ENCODE measurements around the gene MRPL45. TPM values are rescaled to one million over a fixed set of nuclear protein-coding genes. Genes with fewer than 3 reads are reported as not detected.

MRPL45 gene
- total RNA-seq: 37.6 and 37.8 TPM in 2 replicates

DNA sequence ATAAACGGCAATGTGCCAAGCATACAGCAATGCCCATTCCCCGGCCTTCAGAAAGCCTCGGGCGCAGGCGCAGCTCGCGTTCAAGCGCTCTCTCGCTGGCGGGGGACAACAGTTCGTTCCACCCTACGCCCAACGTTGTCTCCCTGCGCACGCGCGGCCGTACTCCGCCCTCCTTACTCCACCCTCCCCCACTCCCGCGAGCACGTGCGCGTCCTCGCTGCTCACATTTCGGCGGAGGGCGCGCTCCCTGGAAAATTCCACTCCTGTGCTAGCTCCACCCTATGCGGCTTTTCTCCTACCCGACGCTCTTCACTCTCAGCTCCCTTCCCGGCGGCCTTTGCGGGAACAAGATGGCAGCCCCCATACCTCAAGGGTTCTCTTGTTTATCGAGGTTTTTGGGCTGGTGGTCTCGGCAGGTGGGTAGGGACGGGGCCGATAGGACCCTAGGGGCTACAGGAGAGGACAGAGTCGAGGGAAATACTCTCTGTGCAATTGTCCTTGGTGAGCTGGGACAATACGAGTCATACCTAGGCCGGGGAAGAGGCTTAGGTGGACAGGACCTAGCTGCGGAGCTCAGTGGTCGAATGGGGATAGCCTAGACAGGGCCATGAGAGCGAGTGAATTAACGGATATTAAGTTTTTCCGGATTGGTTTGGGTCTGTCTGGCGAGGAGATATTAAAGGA, at the start of gene MRPL45:
MRPL45 (plus strand) TSS at position 335 of the 684 bp plus-strand sequence; CDS start at position 351, 16 bp downstream.

GRCh38 chr17:38343608-38344419, 46.8 kb downstream of the MRPL45 start, which contains the start of gene GPR179:
GPR179 (minus strand) TSS chr17:38343956; CDS start chr17:38343789, 167 bp downstream.

GRCh38 chr17:38351412-38352222, 54.6 kb downstream of the MRPL45 start, which contains the start of gene SOCS7:
SOCS7 (plus strand) TSS chr17:38351844; CDS start chr17:38352053, 209 bp downstream.

Other genes starting within 250 kb of the MRPL45 start
- gene TBC1D3C, start 228.5 kb upstream of the MRPL45 start, total RNA-seq: not detected in 2 replicates
- not detected in 2 replicates for gene TBC1D3E, start 169.2 kb upstream of the MRPL45 start, total RNA-seq
- not detected in 2 replicates for gene TBC1D3, start 104.6 kb upstream of the MRPL45 start, total RNA-seq
- not detected in 2 replicates for gene GPR179, start 46.8 kb downstream of the MRPL45 start, total RNA-seq
- gene SOCS7, start 54.7 kb downstream of the MRPL45 start, total RNA-seq: 8.1 and 10.3 TPM in 2 replicates
- gene ARHGAP23, start 131.3 kb downstream of the MRPL45 start, total RNA-seq: 59.1 and 62.4 TPM in 2 replicates